A673 (cell line): ENCODE results near the gene TLDC2. TPM values are rescaled to one million over a fixed set of nuclear protein-coding genes. Genes with fewer than 3 reads are reported as not detected.

Experiments used
- Bru-seq: library from RNA; stranded (reverse); fragments of 400-500 nt; gene quantifications from one replicate; lab custom pipeline; 2021; lab: Mats Ljungman, UMichigan
- BruChase-seq, 2 experiments: library from RNA; stranded (reverse); fragments of 400-500 nt; gene quantifications; one replicate each; lab custom pipeline; 2021; lab: Mats Ljungman, UMichigan
- BruUV-seq: library from RNA; stranded (reverse); fragments of 400-500 nt; replicated peaks from 2 replicates; lab custom pipeline; 2021; lab: Mats Ljungman, UMichigan
- CTCF ChIA-PET: fragments of 300-600 bp; sonication (Branson Sonifier 250); formaldehyde crosslinking; loops from one replicate; lab custom pipeline; 2022; ENCODE audit warnings: antibody characterized with exemption; lab: Charles Lee
- POLR2A ChIA-PET: fragments of 300-600 bp; sonication (Branson Sonifier 250); formaldehyde crosslinking; loops from one replicate; lab custom pipeline; 2022; ENCODE audit warnings: antibody characterized with exemption; ENCODE audit not compliant: low non-redundant PET; lab: Charles Lee
- DNase-seq: peaks from one replicate; pipeline ENCODE4 v3.0.0-alpha.2; 2015; ENCODE audit warnings: low spot score
- H3K27ac ChIP-seq: fragments of 200-600 bp; sonication (generic); 2 replicates; pipeline ENCODE4 v1.5.1; 2016; ENCODE audit warnings: mixed run types, low read depth, mild to moderate bottlenecking, mixed read lengths, antibody characterized with exemption, low read length; ENCODE audit not compliant: poor library complexity, severe bottlenecking
- H3K27me3 ChIP-seq: fragments of 200-600 bp; sonication (generic); replicated peaks from 2 replicates; pipeline ENCODE4 v1.6.1; 2017; ENCODE audit warnings: mixed run types, low read depth, mild to moderate bottlenecking, mixed read lengths, antibody characterized with exemption, low read length; ENCODE audit not compliant: insufficient read depth, poor library complexity
- H3K36me3 ChIP-seq: fragments of 200-600 bp; sonication (generic); 2 replicates; pipeline ENCODE4 v1.6.1; 2016; ENCODE audit warnings: mixed run types, mild to moderate bottlenecking, mixed read lengths, antibody characterized with exemption, low read length; ENCODE audit not compliant: insufficient read depth, poor library complexity, severe bottlenecking
- H3K4me1 ChIP-seq: fragments of 200-600 bp; sonication (generic); 2 replicates; pipeline ENCODE4 v1.6.1; 2017; ENCODE audit warnings: mixed run types, mild to moderate bottlenecking, mixed read lengths, antibody characterized with exemption, low read length; ENCODE audit not compliant: insufficient read depth, poor library complexity, severe bottlenecking
- H3K4me3 ChIP-seq: fragments of 200-600 bp; sonication (generic); 2 replicates; pipeline ENCODE4 v1.5.1; 2016; ENCODE audit warnings: low read depth, mixed run types, mild to moderate bottlenecking, mixed read lengths, low read length; ENCODE audit not compliant: poor library complexity, severe bottlenecking
- H3K9me3 ChIP-seq: fragments of 200-600 bp; sonication (generic); 2 replicates; pipeline ENCODE4 v1.6.1; 2016; ENCODE audit warnings: mixed run types, low read depth, mild to moderate bottlenecking, mixed read lengths, antibody characterized with exemption, low read length; ENCODE audit not compliant: poor library complexity, severe bottlenecking
- EZH2 ChIP-seq: fragments of 200-600 bp; sonication (generic); IDR thresholded peaks from 2 replicates; pipeline ENCODE4 v1.6.1; 2017; ENCODE audit warnings: borderline replicate concordance, low read depth, mild to moderate bottlenecking, mixed read lengths, antibody characterized with exemption, low read length; ENCODE audit not compliant: poor library complexity, severe bottlenecking
- intact Hi-C: fragments of 100-400 bp; cut with micrococcal nuclease; formaldehyde crosslinking; loops from one replicate; pipeline ENCODE4 v1.10.0; 2022; ENCODE audit not compliant: unreplicated experiment
- long read RNA-seq: library from polyadenylated mRNA; stranded (forward); transcript quantifications from one replicate; pipeline ENCODE4 v2.0.0, GENCODE V29; 2022
- total RNA-seq: library from RNA; stranded (reverse); gene quantifications from 2 replicates; pipeline ENCODE4 v1.2.3, GENCODE V29; 2021
- TF ChIP-seq, protein P1 (sequence below): fragments of 300-800, 200-600 bp; sonication (generic); conservative IDR thresholded peaks from 2 replicates; pipeline ENCODE4 v1.5.1; 2017; ENCODE audit warnings: low read depth, mild to moderate bottlenecking, antibody characterized with exemption, low read length, moderate library complexity, mixed read lengths

TLDC2 gene
- not detected in 2 replicates for total RNA-seq
- percentile 5 among the genes with signal in this experiment for Bru-seq, nascent RNA
- BruChase-seq, experiment 1, labeled RNA remaining after a 2-hour chase, result not detected
- percentile 5 among the genes with signal in this experiment for BruChase-seq, experiment 2, labeled RNA remaining after a 6-hour chase
- long read RNA-seq, partial matches to known transcripts, result 0 of 1 reads
- long read RNA-seq, other reads (novel, unspliced or antisense), result 1 of 1 reads

DNA sequence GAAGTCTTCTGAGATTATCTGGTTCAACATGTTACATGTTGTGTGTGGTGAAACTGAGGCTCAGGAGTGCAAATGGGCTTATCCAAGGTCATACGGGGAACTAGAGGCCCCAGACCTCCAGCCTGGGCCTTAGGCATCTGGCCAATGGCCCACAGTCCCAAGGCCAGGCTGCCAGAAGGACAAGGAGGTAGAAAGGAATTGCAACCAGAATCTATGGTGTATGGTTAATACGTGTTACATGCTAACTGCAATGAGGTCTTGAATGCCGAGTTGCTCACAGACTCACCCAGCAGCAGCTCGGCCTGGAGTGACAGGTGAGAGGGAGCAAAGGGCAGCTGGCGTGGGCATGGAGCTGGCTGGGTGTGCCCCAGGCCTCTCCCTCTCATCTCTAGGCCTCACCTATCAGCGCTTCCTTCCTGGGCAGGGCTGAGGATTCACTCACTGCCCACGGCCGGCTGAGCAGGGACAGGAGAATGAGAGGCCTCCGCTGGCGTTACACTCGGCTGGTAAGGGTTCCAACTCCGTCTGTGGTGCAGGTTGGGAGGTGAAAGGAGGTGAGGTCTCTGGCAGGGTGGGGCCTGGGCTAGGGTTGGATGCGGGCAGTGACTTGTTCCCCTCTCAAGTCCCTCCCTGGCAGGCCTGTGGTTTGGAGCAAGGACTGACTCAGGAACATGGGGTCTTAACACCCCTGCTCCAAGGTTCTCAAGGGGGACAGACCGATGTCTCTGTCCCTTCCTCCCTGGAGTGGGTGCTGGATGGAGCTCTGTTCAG lies at the start of gene TLDC2:
Gene TLDC2, plus strand, starts transcription at position 437 of the 771 bp plus-strand sequence. Its CDS starts 37 bp downstream, at position 474.
- Histone ChIP-seq H3K9me3 (no peaks in the 10 kb centered on the region), H3K36me3 (no peaks in the 10 kb centered on the region), H3K27me3 (no peaks in the 10 kb centered on the region), H3K27ac (no peak within 1 kb of the TSS), H3K4me1 (no peaks in the 10 kb centered on the region), H3K4me3 (no peak within 1 kb of the TSS)
- ChIA-PET CTCF (no interaction called here), POLR2A (no interaction called here)
- TF ChIP-seq, protein P1, sequence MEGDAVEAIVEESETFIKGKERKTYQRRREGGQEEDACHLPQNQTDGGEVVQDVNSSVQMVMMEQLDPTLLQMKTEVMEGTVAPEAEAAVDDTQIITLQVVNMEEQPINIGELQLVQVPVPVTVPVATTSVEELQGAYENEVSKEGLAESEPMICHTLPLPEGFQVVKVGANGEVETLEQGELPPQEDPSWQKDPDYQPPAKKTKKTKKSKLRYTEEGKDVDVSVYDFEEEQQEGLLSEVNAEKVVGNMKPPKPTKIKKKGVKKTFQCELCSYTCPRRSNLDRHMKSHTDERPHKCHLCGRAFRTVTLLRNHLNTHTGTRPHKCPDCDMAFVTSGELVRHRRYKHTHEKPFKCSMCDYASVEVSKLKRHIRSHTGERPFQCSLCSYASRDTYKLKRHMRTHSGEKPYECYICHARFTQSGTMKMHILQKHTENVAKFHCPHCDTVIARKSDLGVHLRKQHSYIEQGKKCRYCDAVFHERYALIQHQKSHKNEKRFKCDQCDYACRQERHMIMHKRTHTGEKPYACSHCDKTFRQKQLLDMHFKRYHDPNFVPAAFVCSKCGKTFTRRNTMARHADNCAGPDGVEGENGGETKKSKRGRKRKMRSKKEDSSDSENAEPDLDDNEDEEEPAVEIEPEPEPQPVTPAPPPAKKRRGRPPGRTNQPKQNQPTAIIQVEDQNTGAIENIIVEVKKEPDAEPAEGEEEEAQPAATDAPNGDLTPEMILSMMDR, result no peak
- TF ChIP-seq EZH2, result no peak
- intact Hi-C loops, result no loop called here
- no peak for DNase-seq
- no TSS peak for BruUV-seq

DNA sequence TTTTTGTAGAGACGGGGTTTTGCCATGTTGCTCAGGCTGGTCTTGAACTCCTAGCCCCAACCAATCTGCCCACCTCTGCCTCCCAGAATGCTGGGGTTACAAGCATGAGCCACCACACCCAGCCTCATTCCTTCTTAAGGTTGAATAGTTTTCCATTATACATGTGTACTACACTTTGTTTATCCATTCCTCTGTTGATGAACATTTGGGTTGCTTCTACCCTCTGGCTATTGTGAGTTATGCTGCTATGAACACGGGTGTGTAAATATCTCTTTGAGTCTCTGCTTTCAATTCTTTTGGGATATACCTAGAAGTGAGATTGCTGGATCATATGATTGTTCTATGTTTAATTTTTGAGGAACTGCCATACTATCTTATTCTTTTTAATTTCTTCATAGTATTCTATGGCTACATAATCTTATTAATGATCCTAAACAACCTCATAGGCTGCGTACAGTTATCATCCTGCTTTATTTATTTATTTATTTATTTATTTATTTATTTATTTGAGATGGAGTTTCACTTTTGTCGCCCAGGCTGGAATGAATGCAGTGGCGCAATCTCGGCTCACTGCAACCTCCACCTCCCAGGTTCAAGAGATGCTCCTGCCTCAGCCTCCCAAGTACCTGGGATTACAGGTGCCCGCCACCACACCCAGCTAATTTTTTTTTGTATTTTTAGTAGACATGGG lies 49.2 kb upstream of the TLDC2 start:
- ChIA-PET POLR2A (no interaction called here), CTCF (no interaction called here)
- Histone ChIP-seq H3K9me3 (no peaks in the 10 kb centered on the region), H3K27me3 (no peaks in the 10 kb centered on the region), H3K4me3 (no peak overlapping the region), H3K36me3 (peaks cover 24% of the 10 kb centered on the region), H3K4me1 (no peaks in the 10 kb centered on the region), H3K27ac (no peak overlapping the region)
- intact Hi-C loops, result no loop called here
- TF ChIP-seq, protein P1, result no peak
- no peak for TF ChIP-seq EZH2
- BruUV-seq, result no TSS peak
- no peak for DNase-seq

DNA sequence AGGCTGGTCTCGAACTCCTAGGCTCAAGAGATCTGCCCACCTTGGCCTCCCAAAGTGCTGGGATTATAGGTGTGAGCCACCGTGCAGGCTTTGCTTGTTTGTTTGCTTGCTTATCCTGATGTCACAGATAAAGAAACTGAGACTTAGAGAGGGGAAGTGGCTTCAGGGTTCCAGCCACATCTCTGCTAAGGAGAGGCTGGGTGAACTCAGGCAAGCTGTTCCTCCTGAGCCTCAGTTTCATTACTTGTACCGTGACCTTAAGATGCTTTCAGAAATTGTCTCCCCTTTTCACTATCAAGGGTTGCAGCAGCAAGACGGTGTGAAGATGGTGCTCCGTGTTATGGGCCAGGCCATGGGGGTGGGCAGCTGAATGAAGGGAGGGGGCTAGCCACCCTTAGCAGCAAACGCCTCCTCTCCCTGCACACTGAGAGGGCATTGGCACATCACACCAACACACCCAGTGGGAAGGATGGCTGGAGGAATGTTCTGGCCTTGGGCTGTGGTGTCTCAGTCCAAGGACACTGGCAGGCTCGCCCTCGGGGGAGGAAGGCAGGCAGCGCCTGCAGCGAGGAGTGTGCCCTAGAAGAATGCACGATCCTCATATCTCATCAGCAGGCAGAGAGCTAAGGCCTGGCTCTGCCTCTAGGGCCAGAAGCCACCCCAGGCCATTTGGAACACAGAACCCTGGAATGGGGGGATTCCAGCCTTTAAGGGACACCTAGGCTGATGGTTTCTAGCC lies 48.2 kb upstream of the TLDC2 start:
- Histone ChIP-seq H3K9me3 (no peaks in the 10 kb centered on the region), H3K27me3 (no peaks in the 10 kb centered on the region), H3K4me3 (no peak overlapping the region), H3K4me1 (no peaks in the 10 kb centered on the region), H3K27ac (no peak overlapping the region), H3K36me3 (peaks cover 24% of the 10 kb centered on the region)
- ChIA-PET CTCF (interaction anchor here (0.6 kb wide), 1 partner anchor 8 kb away, joined by 4 read pairs; no protein-coding TSS in a partner anchor), POLR2A (no interaction called here)
- no peak for DNase-seq
- TF ChIP-seq, protein P1, result no peak
- TF ChIP-seq EZH2, result no peak
- intact Hi-C loops, result no loop called here
- no TSS peak for BruUV-seq
